ENCODE results near the gene RAPGEF3. TPM values are rescaled to one million over a fixed set of nuclear protein-coding genes. Genes with fewer than 3 reads are reported as not detected.
A peak's percentile ranks its signal among the peaks of the same experiment; 100 is the strongest.

Gene RAPGEF3
- total RNA-seq, 1 donor from 2014 or later: 4.9 TPM

DNA sequence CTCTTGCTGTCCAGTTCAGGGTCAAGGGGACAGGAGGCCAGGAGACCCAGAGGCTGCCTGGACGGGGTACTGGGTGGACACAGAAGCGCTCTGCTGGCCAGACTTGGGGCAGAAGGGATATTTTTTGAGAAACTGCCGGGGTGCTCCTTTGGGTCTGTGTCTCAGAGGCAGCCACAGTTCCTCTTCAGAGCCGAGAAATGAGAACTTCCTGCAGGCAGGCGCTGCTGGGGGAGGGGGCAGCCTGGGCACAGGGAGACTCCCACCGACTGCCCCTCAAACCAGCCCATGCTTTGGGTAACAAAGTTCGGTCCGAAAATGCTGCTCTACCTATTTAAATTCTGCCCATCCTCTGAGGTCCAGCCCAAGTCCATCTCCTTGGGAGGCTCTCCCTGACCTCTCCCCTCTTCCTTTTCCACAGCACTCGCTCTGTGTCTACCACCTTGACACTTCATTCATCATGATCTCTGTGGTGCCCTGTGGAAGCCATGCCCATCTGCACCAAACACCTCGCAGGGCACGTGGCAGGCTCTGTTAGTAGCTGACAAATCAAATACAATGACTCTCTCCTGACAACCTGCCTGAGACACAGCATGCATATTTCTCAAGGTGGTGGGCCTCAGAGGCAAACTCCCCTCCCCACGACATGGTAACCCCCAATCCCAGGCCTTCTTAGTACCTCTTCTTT, 44.7 kb upstream of the RAPGEF3 start:
- no peak overlapping the region for H3K4me3 Mint-ChIP-seq

DNA sequence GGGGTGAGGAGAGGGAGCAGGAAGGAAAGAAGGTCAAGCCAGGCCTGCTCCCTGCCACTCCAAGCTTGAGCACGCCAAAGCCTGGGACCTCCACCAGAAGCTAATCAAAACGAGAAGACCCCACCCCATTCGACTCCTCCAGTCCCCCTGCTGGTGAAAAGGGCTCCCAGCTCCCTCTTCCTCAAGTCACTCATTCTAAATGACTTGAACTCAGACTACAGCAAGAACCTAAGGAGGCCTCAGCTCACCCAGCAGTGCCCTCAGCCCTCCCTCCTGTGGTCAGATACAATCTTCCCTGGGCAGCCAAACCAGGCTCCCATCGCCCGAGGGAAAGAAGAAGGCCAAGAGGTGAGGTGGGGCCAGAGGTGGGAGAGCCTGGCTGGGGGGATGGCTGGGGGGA, 43.6 kb upstream of the RAPGEF3 start:
- H3K4me1 Mint-ChIP-seq (ENCODE audit: unreplicated experiment): peaks cover 38% of the 10 kb centered on the region
- TF ChIP-seq, protein P1, sequence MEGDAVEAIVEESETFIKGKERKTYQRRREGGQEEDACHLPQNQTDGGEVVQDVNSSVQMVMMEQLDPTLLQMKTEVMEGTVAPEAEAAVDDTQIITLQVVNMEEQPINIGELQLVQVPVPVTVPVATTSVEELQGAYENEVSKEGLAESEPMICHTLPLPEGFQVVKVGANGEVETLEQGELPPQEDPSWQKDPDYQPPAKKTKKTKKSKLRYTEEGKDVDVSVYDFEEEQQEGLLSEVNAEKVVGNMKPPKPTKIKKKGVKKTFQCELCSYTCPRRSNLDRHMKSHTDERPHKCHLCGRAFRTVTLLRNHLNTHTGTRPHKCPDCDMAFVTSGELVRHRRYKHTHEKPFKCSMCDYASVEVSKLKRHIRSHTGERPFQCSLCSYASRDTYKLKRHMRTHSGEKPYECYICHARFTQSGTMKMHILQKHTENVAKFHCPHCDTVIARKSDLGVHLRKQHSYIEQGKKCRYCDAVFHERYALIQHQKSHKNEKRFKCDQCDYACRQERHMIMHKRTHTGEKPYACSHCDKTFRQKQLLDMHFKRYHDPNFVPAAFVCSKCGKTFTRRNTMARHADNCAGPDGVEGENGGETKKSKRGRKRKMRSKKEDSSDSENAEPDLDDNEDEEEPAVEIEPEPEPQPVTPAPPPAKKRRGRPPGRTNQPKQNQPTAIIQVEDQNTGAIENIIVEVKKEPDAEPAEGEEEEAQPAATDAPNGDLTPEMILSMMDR (conservative IDR thresholded peaks at IDR 0.05): peak; percentile 59
- H3K36me3 Mint-ChIP-seq: no peaks in the 10 kb centered on the region
- H3K9me3 Mint-ChIP-seq: no peaks in the 10 kb centered on the region
- H3K4me3 Mint-ChIP-seq: no peak overlapping the region
- H3K27me3 Mint-ChIP-seq: no peaks in the 10 kb centered on the region
- no peak overlapping the region for H3K27ac Mint-ChIP-seq
- no peak for DNase-seq (ENCODE audit: extremely low spot score, unreplicated experiment)

More for the DNA sequence above, 44.7 kb upstream of the RAPGEF3 start:
- no peaks in the 10 kb centered on the region for H3K27me3 Mint-ChIP-seq
- no peaks in the 10 kb centered on the region for H3K9me3 Mint-ChIP-seq
- TF ChIP-seq, protein P1 (conservative IDR thresholded peaks at IDR 0.05): no peak
- H3K27ac Mint-ChIP-seq: peak overlapping the region; percentile 39
- H3K36me3 Mint-ChIP-seq: no peaks in the 10 kb centered on the region
- no peak for DNase-seq (ENCODE audit: extremely low spot score, unreplicated experiment)
- peaks cover 43% of the 10 kb centered on the region for H3K4me1 Mint-ChIP-seq (ENCODE audit: unreplicated experiment)

DNA sequence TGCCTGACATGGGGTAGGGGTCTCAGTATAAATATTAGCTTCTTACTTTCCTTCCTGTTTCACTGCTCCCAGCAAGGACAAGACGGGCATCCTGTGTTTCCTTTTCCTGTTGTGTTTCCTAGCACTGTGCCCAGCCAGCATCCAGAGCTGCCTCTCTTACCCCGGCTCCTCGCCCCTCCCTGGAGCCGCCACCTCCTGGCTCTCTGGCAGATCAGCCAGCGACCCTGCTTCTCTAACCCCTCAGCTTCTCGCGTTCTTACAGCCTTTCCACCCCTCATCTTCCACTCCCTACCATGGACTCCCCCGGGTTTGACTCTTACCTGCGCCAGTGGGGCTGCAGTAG, 43.2 kb upstream of the RAPGEF3 start:
- Mint-ChIP-seq H3K4me1 (ENCODE audit: unreplicated experiment) (peaks cover 33% of the 10 kb centered on the region), H3K27ac (no peak overlapping the region), H3K9me3 (no peaks in the 10 kb centered on the region), H3K36me3 (no peaks in the 10 kb centered on the region), H3K27me3 (no peaks in the 10 kb centered on the region), H3K4me3 (no peak overlapping the region)
- TF ChIP-seq, protein P1 (conservative IDR thresholded peaks at IDR 0.05): no peak
- DNase-seq (ENCODE audit: extremely low spot score, unreplicated experiment): no peak

DNA sequence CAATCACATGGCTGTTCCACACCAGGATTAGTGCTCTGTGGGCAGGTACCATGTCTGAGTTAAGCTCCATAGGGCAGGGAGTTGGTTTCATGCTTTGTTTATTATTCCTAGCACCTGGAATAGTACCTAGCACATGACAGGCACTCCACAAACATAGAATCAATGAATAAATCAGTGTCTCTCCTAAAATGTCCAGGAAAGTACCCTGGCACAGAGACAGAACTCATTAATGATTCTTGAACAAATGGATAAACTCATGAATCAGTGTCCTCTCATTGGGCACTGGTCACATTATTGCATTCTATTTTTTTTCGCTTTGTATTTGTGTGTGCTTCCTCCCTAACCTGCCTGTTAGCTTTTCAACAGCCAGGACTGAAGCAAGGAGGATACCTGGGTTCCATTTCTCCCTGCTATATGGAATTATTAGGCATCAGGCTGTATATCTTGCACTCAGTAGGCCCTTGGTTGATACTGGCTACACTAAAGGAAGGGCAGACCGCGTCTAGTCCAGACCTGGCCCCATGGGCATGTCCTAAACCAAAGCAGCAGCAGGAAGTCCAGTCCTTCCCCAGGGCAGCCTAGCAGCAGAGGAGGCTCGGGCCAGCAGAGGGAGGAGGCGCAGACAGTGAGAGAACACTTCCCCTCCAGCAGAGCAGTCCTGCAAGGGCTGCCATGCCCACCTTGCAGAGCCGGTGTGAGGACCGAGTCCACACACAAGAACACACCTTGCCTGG, 42.7 kb upstream of the RAPGEF3 start:
- Mint-ChIP-seq H3K9me3 (no peaks in the 10 kb centered on the region), H3K27ac (peak overlapping the region; percentile 61), H3K4me1 (ENCODE audit: unreplicated experiment) (peaks cover 33% of the 10 kb centered on the region), H3K27me3 (no peaks in the 10 kb centered on the region), H3K4me3 (no peak overlapping the region), H3K36me3 (no peaks in the 10 kb centered on the region)
- TF ChIP-seq, protein P1 (conservative IDR thresholded peaks at IDR 0.05): no peak
- DNase-seq (ENCODE audit: extremely low spot score, unreplicated experiment): no peak

DNA sequence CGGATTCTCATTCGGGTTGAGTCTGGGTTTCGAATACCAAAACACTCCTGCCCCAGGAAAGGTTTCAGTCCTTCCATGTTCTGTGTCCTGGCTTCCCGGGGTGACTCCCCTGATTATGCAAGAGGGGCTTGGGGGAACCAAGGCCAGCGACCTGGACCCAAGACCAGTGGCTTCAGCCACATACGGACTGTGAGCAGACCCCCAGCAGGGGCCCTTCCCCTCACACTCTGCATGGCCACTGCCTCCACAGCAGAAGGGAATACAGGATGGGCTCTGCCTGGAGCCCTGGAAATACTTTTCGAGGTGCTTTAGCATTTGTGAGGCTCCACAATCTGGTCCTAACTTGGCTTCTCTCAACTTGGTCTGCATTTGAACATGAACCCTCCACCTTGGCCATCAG, 41.9 kb upstream of the RAPGEF3 start:
- no peak for DNase-seq (ENCODE audit: extremely low spot score, unreplicated experiment)
- H3K4me1 Mint-ChIP-seq (ENCODE audit: unreplicated experiment): peaks cover 31% of the 10 kb centered on the region
- no peaks in the 10 kb centered on the region for H3K27me3 Mint-ChIP-seq
- no peaks in the 10 kb centered on the region for H3K36me3 Mint-ChIP-seq
- peak overlapping the region; percentile 61 for H3K27ac Mint-ChIP-seq
- no peaks in the 10 kb centered on the region for H3K9me3 Mint-ChIP-seq
- TF ChIP-seq, protein P1 (conservative IDR thresholded peaks at IDR 0.05): no peak
- H3K4me3 Mint-ChIP-seq: no peak overlapping the region

All from type B pancreatic cell (in vitro differentiated cells).